Measurements from ENCODE around the gene FZD8.

- TF ChIP-seq POLR2AphosphoS5 (IDR thresholded peaks at IDR 0.05) (peak in 1 of 4 donors; percentile 27), CTCF (IDR thresholded peaks at IDR 0.05) (peak in 3 of 4 experiments; percentile 5 to 31 (median 26)), POLR2A (IDR thresholded peaks at IDR 0.05) (no peak)
Measured at GRCh38 chr10:35640474-35640873, 1.6 kb downstream of the FZD8 start.
